ENCODE measurements around the gene OOSP1. TPM values are rescaled to one million over a fixed set of nuclear protein-coding genes. Genes with fewer than 3 reads are reported as not detected.

OOSP1 gene
- total RNA-seq, 6 experiments from 2014 or later = not detected

DNA sequence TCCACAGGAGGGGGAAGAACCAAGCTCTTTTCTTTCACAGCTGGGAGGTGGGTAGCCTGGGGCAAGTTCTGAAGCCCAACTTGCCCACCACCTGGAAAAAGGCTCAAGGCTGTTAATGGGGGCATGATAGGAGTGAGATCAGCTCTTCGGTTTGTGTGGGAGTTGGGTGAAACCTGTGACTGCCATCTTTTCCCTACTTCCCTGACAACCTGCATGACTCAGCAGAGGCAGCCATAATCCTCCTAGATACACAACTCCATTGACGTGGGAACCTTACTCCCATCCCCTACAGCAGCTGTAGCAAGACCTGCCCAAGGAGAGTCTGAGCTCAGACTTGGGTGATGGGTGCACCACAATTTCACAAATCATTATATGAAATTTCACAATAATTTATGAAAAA lies 65.5 kb downstream of the OOSP1 start:
- TF ChIP-seq, protein P1, sequence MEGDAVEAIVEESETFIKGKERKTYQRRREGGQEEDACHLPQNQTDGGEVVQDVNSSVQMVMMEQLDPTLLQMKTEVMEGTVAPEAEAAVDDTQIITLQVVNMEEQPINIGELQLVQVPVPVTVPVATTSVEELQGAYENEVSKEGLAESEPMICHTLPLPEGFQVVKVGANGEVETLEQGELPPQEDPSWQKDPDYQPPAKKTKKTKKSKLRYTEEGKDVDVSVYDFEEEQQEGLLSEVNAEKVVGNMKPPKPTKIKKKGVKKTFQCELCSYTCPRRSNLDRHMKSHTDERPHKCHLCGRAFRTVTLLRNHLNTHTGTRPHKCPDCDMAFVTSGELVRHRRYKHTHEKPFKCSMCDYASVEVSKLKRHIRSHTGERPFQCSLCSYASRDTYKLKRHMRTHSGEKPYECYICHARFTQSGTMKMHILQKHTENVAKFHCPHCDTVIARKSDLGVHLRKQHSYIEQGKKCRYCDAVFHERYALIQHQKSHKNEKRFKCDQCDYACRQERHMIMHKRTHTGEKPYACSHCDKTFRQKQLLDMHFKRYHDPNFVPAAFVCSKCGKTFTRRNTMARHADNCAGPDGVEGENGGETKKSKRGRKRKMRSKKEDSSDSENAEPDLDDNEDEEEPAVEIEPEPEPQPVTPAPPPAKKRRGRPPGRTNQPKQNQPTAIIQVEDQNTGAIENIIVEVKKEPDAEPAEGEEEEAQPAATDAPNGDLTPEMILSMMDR (IDR thresholded peaks at IDR 0.05) = no peak
- no peaks in the 10 kb centered on the region for H3K4me1 Mint-ChIP-seq (ENCODE audit: low read depth)
- H3K4me3 Mint-ChIP-seq = no peak overlapping the region
- peaks cover 12% of the 10 kb centered on the region for H3K9me3 Mint-ChIP-seq
- H3K36me3 Mint-ChIP-seq (ENCODE audit: low read depth) = no peaks in the 10 kb centered on the region
- H3K27me3 Mint-ChIP-seq (ENCODE audit: insufficient read depth) = peaks cover 2% of the 10 kb centered on the region; the same call in 1 of the 2 replicates
- DNase-seq = no peak
- no peak overlapping the region for H3K27ac Mint-ChIP-seq

DNA sequence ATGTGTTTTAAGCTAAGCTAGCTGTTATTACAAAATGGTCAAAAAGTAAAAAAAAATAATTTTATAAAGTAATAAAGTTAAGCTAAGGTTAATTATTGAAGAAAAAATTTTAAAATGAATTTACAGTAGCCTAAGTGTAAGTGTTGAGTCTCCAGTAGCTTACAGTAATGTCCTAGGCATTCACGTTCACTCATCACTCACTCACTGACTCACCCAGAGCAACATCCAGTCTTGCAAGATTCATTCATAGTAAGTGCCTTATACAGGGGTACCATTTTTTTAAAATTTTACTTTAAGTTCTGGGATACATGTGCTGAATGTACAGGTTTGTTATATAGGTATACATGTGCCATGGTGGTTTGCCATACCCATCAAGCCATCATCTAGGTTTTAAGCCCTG lies 67.1 kb downstream of the OOSP1 start:
- no peaks in the 10 kb centered on the region; the same call in 1 of the 2 replicates for H3K36me3 Mint-ChIP-seq (ENCODE audit: low read depth)
- H3K4me1 Mint-ChIP-seq (ENCODE audit: low read depth) = no peaks in the 10 kb centered on the region
- no peak for DNase-seq
- peaks cover 2% of the 10 kb centered on the region; the same call in 1 of the 2 replicates for H3K27me3 Mint-ChIP-seq (ENCODE audit: insufficient read depth)
- H3K4me3 Mint-ChIP-seq = no peak overlapping the region
- TF ChIP-seq, protein P1 (IDR thresholded peaks at IDR 0.05) = no peak
- H3K9me3 Mint-ChIP-seq = peaks cover 12% of the 10 kb centered on the region
- no peak overlapping the region for H3K27ac Mint-ChIP-seq

Other genes with a start within 250 kb of the OOSP1 start
- gene OR10V1, start 224.6 kb upstream of the OOSP1 start, total RNA-seq (2021; fragmentation: NEBNext Ultra II Directional; extraction: Animal tissue kit (Norgen Biotek cat#: 25700)) = not detected
- gene STX3, start 183.1 kb upstream of the OOSP1 start, total RNA-seq (2021; fragmentation: NEBNext Ultra II Directional; extraction: Animal tissue kit (Norgen Biotek cat#: 25700)) = 10 to 100 TPM; 17.1 to 23.1 (median 19.0) TPM
- 10 to 100 TPM; 45.7 to 51.0 (median 48.6) TPM for gene MRPL16, start 127.7 kb upstream of the OOSP1 start, total RNA-seq (2021; fragmentation: NEBNext Ultra II Directional; extraction: Animal tissue kit (Norgen Biotek cat#: 25700))
- gene CBLIF, start 92.9 kb upstream of the OOSP1 start, total RNA-seq (2021; fragmentation: NEBNext Ultra II Directional; extraction: Animal tissue kit (Norgen Biotek cat#: 25700)) = not detected
- not detected for gene TCN1, start 71.9 kb upstream of the OOSP1 start, total RNA-seq (2021; fragmentation: NEBNext Ultra II Directional; extraction: Animal tissue kit (Norgen Biotek cat#: 25700))
- gene OOSP3, start 59.6 kb upstream of the OOSP1 start, total RNA-seq (2021; fragmentation: NEBNext Ultra II Directional; extraction: Animal tissue kit (Norgen Biotek cat#: 25700)) = not detected
- gene OOSP4A, start 25.6 kb downstream of the OOSP1 start, total RNA-seq (2021; fragmentation: NEBNext Ultra II Directional; extraction: Animal tissue kit (Norgen Biotek cat#: 25700)) = not detected
- not detected for gene OOSP4B, start 78.7 kb downstream of the OOSP1 start, total RNA-seq (2021; fragmentation: NEBNext Ultra II Directional; extraction: Animal tissue kit (Norgen Biotek cat#: 25700))
- not detected for gene OOSP2, start 102.0 kb downstream of the OOSP1 start, total RNA-seq (2021; fragmentation: NEBNext Ultra II Directional; extraction: Animal tissue kit (Norgen Biotek cat#: 25700))
- not detected for gene MS4A3, start 118.2 kb downstream of the OOSP1 start, total RNA-seq (2021; fragmentation: NEBNext Ultra II Directional; extraction: Animal tissue kit (Norgen Biotek cat#: 25700))
- gene MS4A2, start 150.2 kb downstream of the OOSP1 start, total RNA-seq (2021; fragmentation: NEBNext Ultra II Directional; extraction: Animal tissue kit (Norgen Biotek cat#: 25700)) = not detected
- not detected for gene MS4A6A, start 244.7 kb downstream of the OOSP1 start, total RNA-seq (2021; fragmentation: NEBNext Ultra II Directional; extraction: Animal tissue kit (Norgen Biotek cat#: 25700))